T-helper 1 cell (primary cell): ENCODE measurements around the gene SYTL3.
"Not testable (repeated sequence)": the region's sequence is repeated elsewhere in the genome, so short reads cannot be mapped to it uniquely, and the experiment has no call there.

Experiments
- DNase-seq, 5 donors: peaks; one replicate each; pipeline ENCODE4 v3.0.0-alpha.2; 2012 to 2020

The SYTL3 gene

GRCh38 chr6:158621694-158622544 lies 27.9 kb upstream of the SYTL3 start:
- no peak for DNase-seq

- no peak for DNase-seq
These were observed 27.2 kb upstream of the SYTL3 start for GRCh38 chr6:158622545-158623190.

- DNase-seq: no peak
These were observed 24.9 kb upstream of the SYTL3 start for GRCh38 chr6:158624684-158625682.

- no peak for DNase-seq
These were observed 24.0 kb upstream of the SYTL3 start for GRCh38 chr6:158625881-158626305.

- no peak for DNase-seq
These were observed 23.3 kb upstream of the SYTL3 start for GRCh38 chr6:158626360-158627167.

- no peak for DNase-seq
These were observed 22.5 kb upstream of the SYTL3 start for GRCh38 chr6:158627168-158627939.

GRCh38 chr6:158627940-158628211 lies 22.0 kb upstream of the SYTL3 start:
- DNase-seq: no peak

GRCh38 chr6:158628542-158628941 lies 21.3 kb upstream of the SYTL3 start:
- DNase-seq: no peak

- DNase-seq: peak in 1 of 5 donors; percentile 27
These were observed 20.3 kb upstream of the SYTL3 start for GRCh38 chr6:158629367-158630221.

- DNase-seq: no peak
These were observed 18.8 kb upstream of the SYTL3 start for GRCh38 chr6:158630938-158631616.

GRCh38 chr6:158631678-158632537 lies 17.9 kb upstream of the SYTL3 start:
- no peak for DNase-seq

- DNase-seq: not testable (repeated sequence)
These were observed 17.2 kb upstream of the SYTL3 start for GRCh38 chr6:158632538-158633119.

- no peak for DNase-seq
These were observed 16.7 kb upstream of the SYTL3 start for GRCh38 chr6:158633127-158633526.

GRCh38 chr6:158634695-158635426 lies 15.0 kb upstream of the SYTL3 start:
- no peak for DNase-seq

GRCh38 chr6:158635427-158636073 lies 14.3 kb upstream of the SYTL3 start:
- no peak for DNase-seq

- no peak for DNase-seq
These were observed 13.1 kb upstream of the SYTL3 start for GRCh38 chr6:158636778-158637177.

GRCh38 chr6:158638324-158638854 lies 11.5 kb upstream of the SYTL3 start:
- no peak for DNase-seq
